Measurements from ENCODE around the gene CEBPA. TPM values are rescaled to one million over a fixed set of nuclear protein-coding genes. Genes with fewer than 3 reads are reported as not detected.

Gene CEBPA
- polyA plus RNA-seq, 1 donor (not counting 4 experiments of a cell fraction or from before 2014, with no cell fraction given) = 3.6 TPM

DNA sequence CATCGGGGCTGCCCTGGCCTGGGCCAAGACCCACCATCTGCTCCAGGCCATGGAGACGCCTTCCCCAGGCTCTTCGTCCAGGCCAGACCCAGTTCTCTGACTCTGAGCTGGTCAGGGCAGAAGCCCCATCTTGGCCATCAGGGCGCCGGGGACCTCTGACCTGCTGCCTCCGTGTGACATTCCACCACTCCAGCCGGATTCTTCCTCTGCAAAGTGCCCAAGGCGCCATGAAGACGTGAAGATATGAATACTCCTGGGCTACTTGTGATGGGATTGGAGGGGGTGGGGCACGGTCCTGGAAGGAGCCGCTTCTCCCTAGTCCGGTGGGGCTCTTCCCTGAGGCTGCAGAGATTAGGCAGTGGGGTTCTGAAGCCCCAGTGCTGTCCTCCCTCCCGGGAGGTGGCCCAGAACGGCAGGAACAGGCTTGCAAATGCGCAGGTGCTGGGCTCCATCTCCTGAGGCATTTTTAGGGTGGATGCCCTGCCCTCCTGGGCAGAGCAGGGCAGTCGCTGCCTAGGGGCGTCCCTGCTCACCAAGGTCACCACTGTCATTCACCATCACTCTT is 50.7 kb downstream of the CEBPA start:
- no peaks in the 10 kb centered on the region for H3K36me3 ChIP-seq (ENCODE audit: control insufficient read depth in 2 of 2, extremely low read depth in 1 of 2, insufficient read depth in 2 of 2, low read length in 2 of 2)
- no peak for FAIRE-seq
- H3K79me2 ChIP-seq (ENCODE audit: control insufficient read depth, insufficient read depth, low read length) = no peaks in the 10 kb centered on the region
- H3K4me3 ChIP-seq (ENCODE audit: control insufficient read depth in 2 of 3, extremely low read depth in 1 of 3, insufficient read depth in 2 of 3, low read depth in 1 of 3, low read length in 3 of 3) = no peak overlapping the region
- no peaks in the 10 kb centered on the region for H4K20me1 ChIP-seq (ENCODE audit: control insufficient read depth, extremely low read depth, insufficient read depth, low read length)
- no peak overlapping the region for H3K27ac ChIP-seq (ENCODE audit: control insufficient read depth, insufficient read depth, low read length)
- no peak for TF ChIP-seq CTCF (optimal IDR thresholded peaks at IDR 0.05 in 1 of 3, IDR thresholded peaks at IDR 0.05 in 1 of 3, conservative IDR thresholded peaks at IDR 0.05 in 1 of 3; ENCODE audit: extremely low read depth in 1 of 3, insufficient read depth in 2 of 3, low read length in 3 of 3)
- no peak for TF ChIP-seq EZH2 (IDR thresholded peaks at IDR 0.05; ENCODE audit: low read length)
- H3K27me3 ChIP-seq (ENCODE audit: control insufficient read depth, extremely low read depth, insufficient read depth, low read length) = no peaks in the 10 kb centered on the region
- no peak overlapping the region for H3K9ac ChIP-seq (ENCODE audit: control insufficient read depth, extremely low read depth, insufficient read depth, low read length)
- DNase-seq (ENCODE audit: low read depth, low spot score) = no peak
- dilution Hi-C loops (cut with MboI; ENCODE audit: extremely low pct_ligation_motif_present, low sequenced_read_pairs) = no loop called here
- no peaks in the 10 kb centered on the region for H3K9me3 ChIP-seq (ENCODE audit: control insufficient read depth, low read depth, low read length)
- no peak overlapping the region for H3K4me2 ChIP-seq (ENCODE audit: control insufficient read depth, extremely low read depth, insufficient read depth, low read depth, low read length)
- no peaks in the 10 kb centered on the region for H3K9me1 ChIP-seq (ENCODE audit: control insufficient read depth, extremely low read depth, insufficient read depth, low read length)
- H2AFZ ChIP-seq (ENCODE audit: control insufficient read depth, low read length) = no peak overlapping the region
- H3K4me1 ChIP-seq (ENCODE audit: control insufficient read depth, extremely low read depth, insufficient read depth, low read length) = no peaks in the 10 kb centered on the region

GRCh38 chr19:33251076-33251475 is 51.3 kb downstream of the CEBPA start:
- TF ChIP-seq CTCF (optimal IDR thresholded peaks at IDR 0.05 in 1 of 3, IDR thresholded peaks at IDR 0.05 in 1 of 3, conservative IDR thresholded peaks at IDR 0.05 in 1 of 3; ENCODE audit: extremely low read depth in 1 of 3, insufficient read depth in 2 of 3, low read length in 3 of 3) (no peak), EZH2 (IDR thresholded peaks at IDR 0.05; ENCODE audit: low read length) (no peak)
- Histone ChIP-seq H4K20me1 (ENCODE audit: control insufficient read depth, extremely low read depth, insufficient read depth, low read length) (no peaks in the 10 kb centered on the region), H3K4me3 (ENCODE audit: control insufficient read depth in 2 of 3, extremely low read depth in 1 of 3, insufficient read depth in 2 of 3, low read depth in 1 of 3, low read length in 3 of 3) (no peak overlapping the region), H3K36me3 (ENCODE audit: control insufficient read depth in 2 of 2, extremely low read depth in 1 of 2, insufficient read depth in 2 of 2, low read length in 2 of 2) (no peaks in the 10 kb centered on the region), H3K4me2 (ENCODE audit: control insufficient read depth, extremely low read depth, insufficient read depth, low read depth, low read length) (no peak overlapping the region), H3K9me1 (ENCODE audit: control insufficient read depth, extremely low read depth, insufficient read depth, low read length) (no peaks in the 10 kb centered on the region), H3K27ac (ENCODE audit: control insufficient read depth, insufficient read depth, low read length) (no peak overlapping the region), H3K9ac (ENCODE audit: control insufficient read depth, extremely low read depth, insufficient read depth, low read length) (no peak overlapping the region), H3K9me3 (ENCODE audit: control insufficient read depth, low read depth, low read length) (peaks cover under 1% of the 10 kb centered on the region), H3K4me1 (ENCODE audit: control insufficient read depth, extremely low read depth, insufficient read depth, low read length) (no peaks in the 10 kb centered on the region), H3K79me2 (ENCODE audit: control insufficient read depth, insufficient read depth, low read length) (no peaks in the 10 kb centered on the region), H3K27me3 (ENCODE audit: control insufficient read depth, extremely low read depth, insufficient read depth, low read length) (no peaks in the 10 kb centered on the region), H2AFZ (ENCODE audit: control insufficient read depth, low read length) (no peak overlapping the region)
- DNase-seq (ENCODE audit: low read depth, low spot score) (no peak), FAIRE-seq (no peak)
- dilution Hi-C loops (cut with MboI; ENCODE audit: extremely low pct_ligation_motif_present, low sequenced_read_pairs) = no loop called here
